Measurements from ENCODE around the gene VEGFA.

GRCh38 chr6:43739642-43740091 lies 30.3 kb upstream of the VEGFA start:
- TF ChIP-seq CTCF (conservative IDR thresholded peaks at IDR 0.05): no peak
- no peak for TF ChIP-seq EZH2 (IDR thresholded peaks at IDR 0.05; ENCODE audit: low read depth)

Measured in PC-9 (cell line).